Liver (tissue), 9 donors: ENCODE results near the gene CXCR1. TPM values are rescaled to one million over a fixed set of nuclear protein-coding genes. Genes with fewer than 3 reads are reported as not detected.

Experiments used
- DNase-seq: peaks from one replicate; pipeline ENCODE4 v3.0.0-alpha.2; 2017; ENCODE audit warnings: low spot score
- H3K27ac ChIP-seq, 2 donors: one replicate each; pipeline ENCODE4 v1.7.0; 2013; ENCODE audit warnings: inconsistent platforms in 2 of 2, low read length in 2 of 2, control low read depth in 1 of 2, low read depth in 1 of 2, mild to moderate bottlenecking in 1 of 2
- H3K27me3 ChIP-seq, 4 donors: one replicate each; pipeline versions ENCODE4 v1.6.1 to v1.7.0; 2013; ENCODE audit warnings: low read length in 3 of 4, inconsistent platforms in 1 of 4, mild to moderate bottlenecking in 1 of 4, moderate library complexity in 1 of 4; ENCODE audit not compliant: control insufficient read depth in 4 of 4, insufficient read depth in 4 of 4
- H3K36me3 ChIP-seq, 4 donors: one replicate each; pipeline versions ENCODE4 v1.6.1 to v1.7.0; 2013; ENCODE audit warnings: low read length in 3 of 4, mild to moderate bottlenecking in 3 of 4, low read depth in 1 of 4, moderate library complexity in 1 of 4; ENCODE audit not compliant: control insufficient read depth in 4 of 4, insufficient read depth in 3 of 4
- H3K4me1 ChIP-seq, 4 donors: one replicate each; pipeline versions ENCODE4 v1.6.1 to v1.7.0; 2013; ENCODE audit warnings: low read length in 3 of 4, mild to moderate bottlenecking in 3 of 4, moderate library complexity in 1 of 4; ENCODE audit not compliant: control insufficient read depth in 4 of 4, insufficient read depth in 4 of 4
- H3K4me3 ChIP-seq, 3 donors: one replicate each; pipeline versions ENCODE4 v1.6.1 to v1.7.0; 2013; ENCODE audit warnings: low read length in 3 of 3, control low read depth in 1 of 3, low read depth in 1 of 3, mild to moderate bottlenecking in 1 of 3
- H3K9ac ChIP-seq, 2 donors: one replicate each; pipeline ENCODE4 v1.7.0; 2013; ENCODE audit warnings: low read length in 2 of 2, mild to moderate bottlenecking in 2 of 2, moderate library complexity in 2 of 2, control low read depth in 1 of 2, low read depth in 1 of 2
- H3K9me3 ChIP-seq, 4 donors: one replicate each; pipeline versions ENCODE4 v1.6.1 to v1.7.0; 2013; ENCODE audit warnings: low read length in 3 of 4; ENCODE audit not compliant: control insufficient read depth in 4 of 4
- ATF3 ChIP-seq: IDR thresholded peaks from 2 replicates; pipeline ENCODE4 v1.6.1; 2016; ENCODE audit warnings: antibody characterized with exemption
- CTCF ChIP-seq: fragments of 150-350 bp; IDR thresholded peaks from 2 replicates; pipeline ENCODE4 v1.5.1; 2017; ENCODE audit warnings: improper control_type of control experiment, low read depth, low read length; ENCODE audit not compliant: missing input control
- FOXA1 ChIP-seq: IDR thresholded peaks from 2 replicates; pipeline ENCODE4 v1.6.1; 2016; ENCODE audit warnings: antibody characterized with exemption
- FOXA2 ChIP-seq: IDR thresholded peaks from 2 replicates; pipeline ENCODE4 v1.6.1; 2016; ENCODE audit warnings: antibody characterized with exemption
- GABPA ChIP-seq, 2 donors: IDR thresholded peaks in 1 of 2; conservative IDR thresholded peaks in 1 of 2; 2 replicates each; pipeline ENCODE4 v1.6.1; 2016; ENCODE audit warnings: antibody characterized with exemption in 2 of 2, mild to moderate bottlenecking in 1 of 2, moderate library complexity in 1 of 2
- HNF4A ChIP-seq, 2 donors: conservative IDR thresholded peaks; 2 replicates each; pipeline ENCODE4 v1.6.1; 2016; ENCODE audit warnings: antibody characterized with exemption in 2 of 2, mild to moderate bottlenecking in 2 of 2
- HNF4G ChIP-seq: IDR thresholded peaks from 2 replicates; pipeline ENCODE4 v1.6.1; 2016; ENCODE audit warnings: antibody characterized with exemption
- RAD21 ChIP-seq, 2 donors: IDR thresholded peaks; 2 replicates each; pipeline ENCODE4 v1.6.1; 2016; ENCODE audit warnings: antibody characterized with exemption in 2 of 2, mild to moderate bottlenecking in 2 of 2
- REST ChIP-seq: IDR thresholded peaks from 2 replicates; pipeline ENCODE4 v1.6.1; 2016; ENCODE audit warnings: antibody characterized with exemption, mild to moderate bottlenecking
- RXRA ChIP-seq, 2 donors: IDR thresholded peaks; 2 replicates each; pipeline ENCODE4 v1.6.1; 2017 to 2018; ENCODE audit warnings: antibody characterized with exemption in 2 of 2, mild to moderate bottlenecking in 1 of 2
- SP1 ChIP-seq: IDR thresholded peaks from 2 replicates; pipeline ENCODE4 v1.6.1; 2018; ENCODE audit warnings: antibody characterized with exemption, mild to moderate bottlenecking
- TAF1 ChIP-seq: conservative IDR thresholded peaks from 2 replicates; pipeline ENCODE4 v1.6.1; 2016; ENCODE audit warnings: antibody characterized with exemption, mild to moderate bottlenecking
- ZBTB33 ChIP-seq: IDR thresholded peaks from 2 replicates; pipeline ENCODE4 v1.6.1; 2016; ENCODE audit warnings: antibody characterized with exemption
- WGBS: extraction: QIAGEN DNeasy Blood & Tissue Kit; methylation state at CpG from one replicate; pipeline ENCODE4 v1.1.7; 2013; 5-methylcytosine and 5-hydroxymethylcytosine counted together
- polyA plus RNA-seq, 2 donors: library from polyadenylated mRNA; stranded (reverse) in 1 of 2; unstranded in 1 of 2; fragments of 200-250 nt in 1 of 2; fragments of >200 nt in 1 of 2; fragmentation: Nextera tagmentation in 1 of 2; extraction: Ambion mirVana in 1 of 2; gene quantifications; one replicate each; pipeline versions ENCODE4 v1.2.1 to v1.2.3, GENCODE V29; 2013 to 2015
- total RNA-seq, 2 donors: library from RNA; depleted of rRNA; stranded (reverse); fragments of >200 nt; gene quantifications; one replicate each; pipeline ENCODE4 v1.2.3, GENCODE V29; 2014
- donor health status: healthy.
- donor health status: healthy.
- donor health status: healthy.
- donor health status: healthy.
- donor health status: healthy.

CXCR1 gene
- total and polyA plus RNA-seq, 4 donors = 0.26 to 1.8 (median 0.71) TPM

GRCh38 chr2:218188528-218188927, 21.8 kb upstream of the CXCR1 start:
- TF ChIP-seq FOXA1 (no peak), GABPA (IDR thresholded peaks at IDR 0.05 in 1 of 2, conservative IDR thresholded peaks at IDR 0.05 in 1 of 2) (no peak), SP1 (no peak), REST (no peak), FOXA2 (no peak), TAF1 (no peak), ZBTB33 (no peak), HNF4G (no peak), ATF3 (no peak), CTCF (no peak), RXRA (IDR thresholded peaks at IDR 0.05) (no peak), HNF4A (conservative IDR thresholded peaks at IDR 0.05) (no peak)
- no peak for DNase-seq
- Histone ChIP-seq H3K4me3 (no peak overlapping the region), H3K9ac (no peak overlapping the region), H3K27me3 (no peaks in the 10 kb centered on the region), H3K4me1 (peaks cover 0 to 6% (median 0%) of the 10 kb centered on the region in 4 donors), H3K9me3 (no peaks in the 10 kb centered on the region), H3K36me3 (no peaks in the 10 kb centered on the region), H3K27ac (no peak overlapping the region)
- 94% methylated on average over 2 of the region's 2 CpGs for WGBS

GRCh38 chr2:218187296-218188015, 20.7 kb upstream of the CXCR1 start:
- Histone ChIP-seq H3K9me3 (no peaks in the 10 kb centered on the region), H3K27me3 (no peaks in the 10 kb centered on the region), H3K9ac (no peak overlapping the region), H3K36me3 (no peaks in the 10 kb centered on the region), H3K4me1 (peaks cover 0 to 6% (median 0%) of the 10 kb centered on the region in 4 donors), H3K4me3 (no peak overlapping the region), H3K27ac (no peak overlapping the region)
- DNase-seq = no peak
- TF ChIP-seq RAD21 (IDR thresholded peaks at IDR 0.05) (no peak), SP1 (no peak)
- WGBS = 77% methylated on average over 4 of the region's 4 CpGs
